Mucosa of descending colon (tissue), 3 donors: ENCODE data around the gene KCNK3. TPM values are rescaled to one million over a fixed set of nuclear protein-coding genes. Genes with fewer than 3 reads are reported as not detected.

ENCODE experiments used
- ATAC-seq: fragments of 200-7000 bp; cut with Tn5 transposase; one replicate; pipeline ENCODE4 v1.9.1; 2020; ENCODE audit warnings: mild to moderate bottlenecking, moderate library complexity
- DNase-seq, 3 donors: peaks; one replicate each; pipeline ENCODE4 v3.0.0-alpha.2; 2020
- H3K36me3 ChIP-seq: fragments of 200-600 bp; one replicate; pipeline ENCODE4 v1.8.0; 2021; ENCODE audit warnings: low read depth, mild to moderate bottlenecking
- H3K4me1 ChIP-seq: fragments of 200-600 bp; one replicate; pipeline ENCODE4 v1.8.0; 2021; ENCODE audit warnings: low read depth, mild to moderate bottlenecking
- H3K4me3 ChIP-seq: fragments of 200-600 bp; one replicate; pipeline ENCODE4 v1.8.0; 2021; ENCODE audit warnings: mild to moderate bottlenecking
- H3K9me3 ChIP-seq: fragments of 200-600 bp; one replicate; pipeline ENCODE4 v1.8.0; 2021; ENCODE audit warnings: mild to moderate bottlenecking
- CTCF ChIP-seq: fragments of 200-600 bp; IDR thresholded peaks from one replicate; pipeline ENCODE4 v1.8.0; 2022; ENCODE audit warnings: antibody characterized with exemption, mild to moderate bottlenecking
- intact Hi-C, 2 donors: fragments of 100-400 bp; cut with DNase I in 1 of 2; cut with micrococcal nuclease in 1 of 2; formaldehyde crosslinking; loops; one replicate each; pipeline versions ENCODE4 v1.11.0 to v1.11.1; 2022; cut with DNase I, micrococcal nuclease
- long read RNA-seq, 2 donors: library from polyadenylated mRNA; unstranded; transcript quantifications; one replicate each; pipeline ENCODE4 v2.0.0, GENCODE V29; 2019 to 2021
- total RNA-seq, 3 donors: library from RNA; stranded (reverse); fragmentation: NEBNext Ultra II Directional in 2 of 3; extraction: Animal tissue kit (Norgen Biotek cat#: 25700) in 2 of 3; gene quantifications; one replicate each; pipeline versions ENCODE4 v1.2.1 to v1.2.4, GENCODE V29; 2021 to 2023
- donor health status: DM: no; HTN: no; CAD: no; lungs with moderate emphysema.
- donor health status: DM: no; HTN: no; CAD: no.
- donor health status: DM: no; HTN: yes; CAD: no.

Gene KCNK3
- 10 to 100 TPM in 1 of 3 donors, under 1 TPM in 2; 0.64 to 11.0 (median 0.92) TPM for total RNA-seq
- long read RNA-seq, donor 1, full-length matches to known transcripts, result 48 of 70 reads
- long read RNA-seq, donor 1, partial matches to known transcripts, result 0 of 70 reads
- long read RNA-seq, donor 1, other reads (novel, unspliced or antisense), result 22 of 70 reads
- long read RNA-seq, donor 2, result 0 reads

DNA sequence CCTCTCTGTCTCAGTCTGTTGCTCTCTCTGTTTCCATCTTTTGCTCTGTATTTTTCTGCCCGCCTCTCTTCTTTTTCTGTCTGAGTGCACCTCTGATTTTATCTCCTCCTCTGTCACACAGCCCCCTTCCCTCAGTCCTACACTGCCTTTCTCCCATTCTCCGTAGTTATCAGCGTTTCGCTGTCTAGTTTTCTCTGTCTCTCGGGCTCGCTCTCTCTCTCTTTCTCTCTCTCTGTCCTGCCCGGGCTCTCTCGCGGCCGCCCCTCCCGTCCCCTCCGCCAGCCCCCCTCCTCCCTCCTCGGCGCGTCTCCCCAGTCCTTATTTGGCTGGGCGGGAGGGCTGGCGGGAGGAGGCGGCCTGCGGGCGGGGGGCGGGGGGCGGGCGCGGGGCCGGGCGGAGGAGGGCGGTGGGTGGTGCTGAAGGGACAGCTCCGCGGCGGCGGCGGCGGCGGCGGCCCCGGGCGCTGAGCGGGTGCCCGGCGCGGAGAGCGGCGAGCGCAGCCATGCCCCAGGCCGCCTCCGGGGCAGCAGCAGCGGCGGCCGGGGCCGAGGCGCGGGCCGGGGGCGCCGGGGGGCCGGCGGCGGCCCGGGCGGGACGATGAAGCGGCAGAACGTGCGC is at the start of gene KCNK3:
TSS of gene KCNK3 (plus strand) at position 444 of the 618 bp plus-strand sequence. CDS start at position 598, 154 bp downstream.
- Histone ChIP-seq H3K4me1 (peaks cover 4% of the 10 kb centered on the region), H3K9me3 (no peaks in the 10 kb centered on the region), H3K4me3 (no peak within 1 kb of the TSS), H3K36me3 (no peaks in the 10 kb centered on the region)
- TF ChIP-seq CTCF, result no peak
- intact Hi-C loops, result no loop called here
- ATAC-seq, result peak; percentile 85
- peak in 2 of 3 donors; percentile 52 to 58 for DNase-seq

DNA sequence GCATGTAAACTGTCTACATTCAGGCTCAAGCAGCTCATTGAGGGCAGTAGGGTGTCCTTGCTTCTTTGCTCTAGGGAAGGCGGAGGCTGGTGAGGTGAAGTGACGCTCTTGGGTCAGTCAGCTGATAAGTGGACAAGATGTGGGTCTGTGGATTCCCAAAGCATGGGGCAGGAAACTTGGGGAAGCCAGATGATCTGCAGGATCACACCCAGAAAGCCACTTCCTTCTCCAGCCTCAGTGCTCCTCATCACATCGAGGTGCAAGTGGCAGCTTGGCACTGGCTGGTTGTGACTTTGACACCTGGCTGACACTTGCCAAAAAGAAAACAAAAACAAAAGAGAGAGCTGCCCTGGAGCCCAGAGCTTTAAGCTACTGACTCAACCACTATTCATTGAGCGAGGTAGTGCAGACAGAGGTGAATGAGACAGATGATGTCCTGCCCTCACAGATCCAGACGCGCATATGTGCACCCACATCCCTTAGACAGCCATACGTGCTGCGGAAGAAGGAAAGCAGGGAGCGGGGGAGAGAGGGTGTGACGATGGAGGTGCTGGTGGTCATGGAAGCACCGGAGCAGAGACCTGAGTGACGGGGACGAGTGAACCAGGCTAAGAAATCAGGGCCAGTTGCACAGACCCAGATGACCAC is 48.2 kb upstream of the KCNK3 start:
- ATAC-seq (no peak), DNase-seq (no peak)
- no peak for TF ChIP-seq CTCF
- H3K9me3 ChIP-seq, result no peaks in the 10 kb centered on the region
- H3K36me3 ChIP-seq, result no peaks in the 10 kb centered on the region
- intact Hi-C loops, result no loop called here
- H3K4me1 ChIP-seq, result no peaks in the 10 kb centered on the region
- no peak overlapping the region for H3K4me3 ChIP-seq

DNA sequence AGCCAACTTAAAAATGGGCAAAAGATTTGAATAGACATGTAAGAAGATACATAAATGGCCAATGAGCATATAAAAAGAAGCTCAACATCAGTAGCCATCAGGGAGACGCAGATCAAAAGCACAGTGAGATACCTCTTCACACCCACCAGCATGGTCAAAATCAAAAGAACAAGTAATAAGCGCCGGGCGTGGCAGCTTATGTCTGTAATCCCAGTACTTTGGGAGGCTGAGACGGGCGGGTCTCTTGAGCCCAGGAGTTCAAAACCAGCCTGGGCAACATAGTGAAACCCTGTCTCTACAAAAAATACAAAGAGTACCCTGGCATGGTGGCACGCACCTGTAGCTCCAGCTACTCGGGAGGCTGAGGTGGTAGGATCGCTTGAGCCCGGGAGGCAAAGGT is 46.8 kb upstream of the KCNK3 start:
- H3K4me3 ChIP-seq, result no peak overlapping the region
- ATAC-seq (no peak), DNase-seq (no peak)
- no peaks in the 10 kb centered on the region for H3K4me1 ChIP-seq
- no peaks in the 10 kb centered on the region for H3K9me3 ChIP-seq
- H3K36me3 ChIP-seq, result no peaks in the 10 kb centered on the region
- no peak for TF ChIP-seq CTCF
- intact Hi-C loops, result no loop called here

GRCh38 chr2:26646986-26647672 is 45.4 kb upstream of the KCNK3 start:
- no peaks in the 10 kb centered on the region for H3K36me3 ChIP-seq
- H3K4me3 ChIP-seq, result no peak overlapping the region
- ATAC-seq (no peak), DNase-seq (no peak)
- H3K4me1 ChIP-seq, result no peaks in the 10 kb centered on the region
- H3K9me3 ChIP-seq, result no peaks in the 10 kb centered on the region
- no peak for TF ChIP-seq CTCF
- intact Hi-C loops, result no loop called here

GRCh38 chr2:26647981-26648380 is 44.5 kb upstream of the KCNK3 start:
- H3K9me3 ChIP-seq, result no peaks in the 10 kb centered on the region
- DNase-seq (no peak), ATAC-seq (no peak)
- no peak for TF ChIP-seq CTCF
- H3K36me3 ChIP-seq, result no peaks in the 10 kb centered on the region
- H3K4me1 ChIP-seq, result no peaks in the 10 kb centered on the region
- intact Hi-C loops, result no loop called here
- no peak overlapping the region for H3K4me3 ChIP-seq
